ENCODE measurements around the gene MRPL53. TPM values are rescaled to one million over a fixed set of nuclear protein-coding genes. Genes with fewer than 3 reads are reported as not detected.
A peak's percentile ranks its signal among the peaks of the same experiment; 100 is the strongest.

MRPL53 gene
- total RNA-seq, 3 donors from 2014 or later: 17.9 to 49.0 (median 48.2) TPM

DNA sequence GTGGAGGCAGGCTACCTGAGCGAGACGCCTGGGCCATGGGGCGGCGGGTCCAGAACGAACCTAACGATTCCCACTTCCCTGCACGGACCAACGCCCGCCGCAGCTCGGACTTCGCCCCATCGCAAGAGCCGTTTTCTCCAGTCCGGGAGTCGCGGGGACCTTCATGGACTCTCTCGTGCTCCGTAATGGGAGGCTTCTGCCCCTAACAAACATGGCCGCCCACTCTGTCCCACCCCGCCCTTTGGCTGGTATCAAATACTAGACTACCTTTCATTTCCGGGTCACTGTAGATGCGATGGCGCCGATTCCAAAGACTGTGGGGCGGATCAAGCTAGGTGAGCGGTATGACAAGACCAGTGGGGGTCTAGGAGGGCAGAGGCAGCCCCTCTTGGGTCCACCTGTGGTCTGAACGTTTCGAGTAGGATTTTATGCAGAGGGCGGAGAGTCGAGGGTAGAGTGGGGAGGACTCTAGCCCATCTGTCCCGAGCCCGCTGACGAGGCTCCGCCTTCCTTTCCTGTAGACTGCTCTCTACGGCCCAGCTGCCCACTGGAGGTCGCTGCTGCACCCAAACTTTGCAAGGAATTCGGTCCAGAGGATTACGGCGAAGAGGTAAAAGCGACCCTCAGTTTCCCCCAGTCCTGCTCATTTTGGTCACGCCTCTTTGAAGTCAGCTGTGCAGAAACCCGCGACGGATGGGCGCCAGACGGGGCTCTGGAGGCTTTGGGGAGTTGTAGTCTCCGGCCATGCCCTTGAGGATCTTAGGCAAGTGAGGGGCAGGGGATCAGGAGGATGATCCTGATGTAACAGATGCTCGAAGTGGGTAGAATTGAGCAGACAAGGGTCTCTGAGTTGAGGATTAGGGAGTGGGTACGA is 10.6 kb upstream of the MRPL53 start, which contains the start of the genes CCDC142 and TTC31:
Gene CCDC142, minus strand, starts transcription at position 198 of the 874 bp plus-strand sequence. Its CDS starts 161 bp downstream, at position 37.
Gene TTC31, plus strand, starts transcription at position 281 of the 874 bp plus-strand sequence. Its CDS starts 15 bp downstream, at position 296.
- intact Hi-C loops (cut with DNase I; ENCODE audit: low total_unique reads): loop anchor here (5.0 kb wide), 1 partner anchor 99 kb away; no protein-coding TSS in a partner anchor
- TF ChIP-seq, protein P1, sequence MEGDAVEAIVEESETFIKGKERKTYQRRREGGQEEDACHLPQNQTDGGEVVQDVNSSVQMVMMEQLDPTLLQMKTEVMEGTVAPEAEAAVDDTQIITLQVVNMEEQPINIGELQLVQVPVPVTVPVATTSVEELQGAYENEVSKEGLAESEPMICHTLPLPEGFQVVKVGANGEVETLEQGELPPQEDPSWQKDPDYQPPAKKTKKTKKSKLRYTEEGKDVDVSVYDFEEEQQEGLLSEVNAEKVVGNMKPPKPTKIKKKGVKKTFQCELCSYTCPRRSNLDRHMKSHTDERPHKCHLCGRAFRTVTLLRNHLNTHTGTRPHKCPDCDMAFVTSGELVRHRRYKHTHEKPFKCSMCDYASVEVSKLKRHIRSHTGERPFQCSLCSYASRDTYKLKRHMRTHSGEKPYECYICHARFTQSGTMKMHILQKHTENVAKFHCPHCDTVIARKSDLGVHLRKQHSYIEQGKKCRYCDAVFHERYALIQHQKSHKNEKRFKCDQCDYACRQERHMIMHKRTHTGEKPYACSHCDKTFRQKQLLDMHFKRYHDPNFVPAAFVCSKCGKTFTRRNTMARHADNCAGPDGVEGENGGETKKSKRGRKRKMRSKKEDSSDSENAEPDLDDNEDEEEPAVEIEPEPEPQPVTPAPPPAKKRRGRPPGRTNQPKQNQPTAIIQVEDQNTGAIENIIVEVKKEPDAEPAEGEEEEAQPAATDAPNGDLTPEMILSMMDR (IDR thresholded peaks at IDR 0.05): peak; percentile 81 to 91 (median 84)
- peak; percentile 86 to 88 (median 88) for TF ChIP-seq POLR2AphosphoS5 (IDR thresholded peaks at IDR 0.05)
- no peak for TF ChIP-seq POLR2A (IDR thresholded peaks at IDR 0.05)
- Histone ChIP-seq H3K9me3 (no peaks in the 10 kb centered on the region), H3K4me3 (peak within 1 kb of the TSS; percentile 71 to 99 (median 89)), H3K27me3 (no peaks in the 10 kb centered on the region), H3K36me3 (no peaks in the 10 kb centered on the region), H3K27ac (peak within 1 kb of the TSS; percentile 90 to 94), H3K4me1 (peaks cover 8 to 14% of the 10 kb centered on the region in 2 donors)
- peak; percentile 96 to 98 for DNase-seq (ENCODE audit: low spot score in 2 of 2)

DNA sequence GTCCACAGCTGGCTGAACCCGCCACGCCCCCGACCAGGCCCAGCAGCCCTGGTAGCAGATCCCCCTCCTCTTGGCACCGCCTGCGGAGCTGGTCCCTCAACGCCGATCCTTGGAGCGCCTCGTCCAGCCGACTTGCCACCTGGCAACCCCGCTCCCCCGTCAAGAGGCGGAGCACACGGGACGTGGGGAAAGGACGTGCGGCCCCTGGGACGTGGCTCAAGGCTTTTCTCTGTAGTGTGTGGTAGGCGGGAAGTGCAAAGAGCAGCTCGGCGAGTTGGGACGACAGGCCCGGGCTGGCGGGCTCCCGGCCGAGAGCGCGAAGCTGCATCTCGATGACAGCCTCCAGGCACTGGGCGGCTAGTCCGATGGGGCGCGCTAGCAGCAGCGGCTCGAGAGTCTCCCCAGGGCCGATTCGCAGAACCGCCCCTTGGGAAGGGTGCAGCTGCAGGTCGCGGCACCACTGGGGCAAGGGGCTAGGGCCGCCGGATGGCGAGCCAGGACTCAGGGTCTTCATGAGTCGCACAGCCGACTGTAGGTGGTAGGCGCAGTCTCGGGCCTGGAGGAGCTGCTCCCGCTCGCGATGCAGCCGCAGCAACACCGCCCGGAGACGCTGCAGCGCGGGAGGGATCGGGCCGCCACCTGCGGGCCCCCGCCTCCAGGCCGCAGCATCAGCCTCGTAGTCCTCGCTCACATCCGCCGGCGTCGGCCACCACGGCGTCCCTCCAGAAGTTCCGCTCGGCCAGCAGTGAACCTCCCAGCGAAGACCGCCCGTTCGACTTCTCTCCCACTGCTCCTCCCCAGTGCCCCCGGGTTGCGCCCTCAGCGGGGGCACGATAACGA is 9.7 kb upstream of the MRPL53 start:
- no peak for DNase-seq (ENCODE audit: low spot score in 2 of 2)
- no peaks in the 10 kb centered on the region for H3K36me3 ChIP-seq
- intact Hi-C loops (cut with DNase I; ENCODE audit: low total_unique reads): loop anchor here (5.0 kb wide), 1 partner anchor 100 kb away; no protein-coding TSS in a partner anchor

DNA sequence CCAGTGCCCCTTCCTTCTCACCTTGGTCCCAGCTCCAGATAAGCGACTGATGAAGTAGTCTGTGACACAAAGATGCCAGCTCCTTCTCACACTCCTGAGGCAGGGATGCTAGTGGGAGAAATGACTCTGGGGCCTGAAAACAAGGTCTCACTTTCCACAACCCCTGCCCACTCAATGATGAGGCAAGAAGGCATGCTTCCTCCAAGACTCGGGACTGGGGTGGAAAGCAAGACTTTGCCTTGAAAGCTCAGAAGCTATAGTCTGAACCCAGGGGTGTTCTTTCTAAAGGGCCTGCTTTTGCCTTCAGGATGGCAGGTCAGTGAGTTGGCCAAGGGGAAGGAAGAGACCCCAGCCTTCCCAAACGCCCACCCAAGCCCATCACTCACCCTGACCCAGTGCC is 9.0 kb upstream of the MRPL53 start:
- Histone ChIP-seq H3K27ac (no peak overlapping the region), H3K4me1 (peaks cover 8 to 14% of the 10 kb centered on the region in 2 donors), H3K36me3 (no peaks in the 10 kb centered on the region), H3K4me3 (peak overlapping the region; percentile 71 to 99 (median 89)), H3K27me3 (no peaks in the 10 kb centered on the region), H3K9me3 (no peaks in the 10 kb centered on the region)
- intact Hi-C loops (cut with DNase I; ENCODE audit: low total_unique reads): loop anchor here (5.0 kb wide), 1 partner anchor 101 kb away; no protein-coding TSS in a partner anchor
- no peak for DNase-seq (ENCODE audit: low spot score in 2 of 2)
- TF ChIP-seq POLR2AphosphoS5 (IDR thresholded peaks at IDR 0.05) (no peak), POLR2A (IDR thresholded peaks at IDR 0.05) (no peak)
- TF ChIP-seq, protein P1 (IDR thresholded peaks at IDR 0.05): no peak

More for the DNA sequence above, 9.7 kb upstream of the MRPL53 start:
- Histone ChIP-seq H3K27me3 (no peaks in the 10 kb centered on the region), H3K4me3 (peak overlapping the region; percentile 71 to 99 (median 89)), H3K9me3 (no peaks in the 10 kb centered on the region), H3K4me1 (peaks cover 8 to 14% of the 10 kb centered on the region in 2 donors), H3K27ac (peak overlapping the region; percentile 90 to 94)
- TF ChIP-seq, protein P1 (IDR thresholded peaks at IDR 0.05): no peak
- TF ChIP-seq POLR2AphosphoS5 (IDR thresholded peaks at IDR 0.05) (no peak), POLR2A (IDR thresholded peaks at IDR 0.05) (no peak)

DNA sequence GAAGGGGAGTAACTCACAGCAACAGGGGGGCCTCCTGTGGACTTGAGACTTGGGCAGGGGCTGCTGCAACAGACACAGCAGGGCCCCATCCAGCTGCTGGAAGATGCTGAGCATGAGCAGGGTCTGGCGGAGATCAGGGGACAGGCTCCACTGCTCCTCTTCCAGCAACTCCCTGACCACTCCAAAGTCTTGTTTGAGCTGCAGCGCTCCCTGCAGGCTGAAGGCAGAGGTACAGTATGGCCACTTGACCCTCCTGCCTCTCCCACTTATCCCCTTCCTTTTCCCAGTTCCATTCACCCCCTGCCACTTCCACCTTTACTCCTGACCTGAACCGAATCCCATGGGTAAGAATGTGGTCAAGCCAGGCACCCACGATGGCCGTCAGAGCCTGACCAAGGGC is 2.4 kb upstream of the MRPL53 start:
- H3K27me3 ChIP-seq: no peaks in the 10 kb centered on the region
- intact Hi-C loops (cut with DNase I; ENCODE audit: low total_unique reads): no loop called here
- peaks cover 4 to 5% of the 10 kb centered on the region in 2 donors for H3K4me1 ChIP-seq
- no peaks in the 10 kb centered on the region for H3K36me3 ChIP-seq
- no peak overlapping the region for H3K27ac ChIP-seq
- no peaks in the 10 kb centered on the region for H3K9me3 ChIP-seq
- TF ChIP-seq POLR2A (IDR thresholded peaks at IDR 0.05) (no peak), POLR2AphosphoS5 (IDR thresholded peaks at IDR 0.05) (no peak)
- TF ChIP-seq, protein P1 (IDR thresholded peaks at IDR 0.05): no peak
- H3K4me3 ChIP-seq: no peak overlapping the region
- no peak for DNase-seq (ENCODE audit: low spot score in 2 of 2)
